H1 (cell line): ENCODE data around the gene CROT. TPM values are rescaled to one million over a fixed set of nuclear protein-coding genes. Genes with fewer than 3 reads are reported as not detected.

Experiments
- CTCF ChIA-PET: fragments of 300-600 bp; sonication (Branson Sonifier 250); formaldehyde crosslinking; loops from one replicate; lab custom pipeline; 2021; ENCODE audit not compliant: partially characterized antibody; lab: Charles Lee
- POLR2A ChIA-PET: fragments of 300-600 bp; sonication (Branson Sonifier 250); formaldehyde crosslinking; loops from one replicate; lab custom pipeline; 2021; ENCODE audit warnings: inconsistent platforms; ENCODE audit not compliant: partially characterized antibody; lab: Charles Lee
- DNase-seq, 2 experiments: peaks; one replicate each; pipeline versions ENCODE4 v3.0.0 to v3.0.0-alpha.2; 2010 to 2022; ENCODE audit warnings: low spot score in 2 of 2, low read depth in 1 of 2, mixed read lengths in 1 of 2
- FAIRE-seq: peaks from 2 replicates; lab custom pipeline; 2011; peaks lifted over from hg19 to GRCh38; lab: Jason Lieb, UNC
- H2AFZ ChIP-seq: 2 replicates; pipeline ENCODE4 v1.8.1; 2012; ENCODE audit warnings: low read length, inconsistent platforms
- H2AK5ac ChIP-seq: 2 replicates; pipeline ENCODE4 v1.6.1; 2013; ENCODE audit warnings: low read depth, low read length
- H2BK120ac ChIP-seq: replicated peaks from 2 replicates; pipeline ENCODE3; 2013; ENCODE audit warnings: low read depth, low read length, inconsistent platforms
- H2BK12ac ChIP-seq: 2 replicates; pipeline ENCODE4 v1.6.1; 2013; ENCODE audit warnings: low read depth, low read length
- H2BK15ac ChIP-seq: 2 replicates; pipeline ENCODE4 v1.6.1; 2013; ENCODE audit warnings: low read length
- H2BK20ac ChIP-seq: 2 replicates; pipeline ENCODE4 v1.6.1; 2013; ENCODE audit warnings: low read length
- H2BK5ac ChIP-seq: 2 replicates; pipeline ENCODE4 v1.6.1; 2013; ENCODE audit warnings: low read depth, low read length
- H3K14ac ChIP-seq: 2 replicates; pipeline ENCODE4 v1.6.1; 2013; ENCODE audit warnings: inconsistent platforms; ENCODE audit not compliant: insufficient read length
- H3K18ac ChIP-seq: 2 replicates; pipeline ENCODE4 v1.6.1; 2013; ENCODE audit warnings: low read length; ENCODE audit errors: extremely low read depth
- H3K23ac ChIP-seq: 2 replicates; pipeline ENCODE4 v1.6.1; 2013; ENCODE audit warnings: inconsistent platforms; ENCODE audit not compliant: insufficient read length
- H3K23me2 ChIP-seq: 2 replicates; pipeline ENCODE4 v1.6.1; 2013; ENCODE audit warnings: low read depth, low read length
- H3K27ac ChIP-seq: 2 replicates; pipeline ENCODE4 v1.6.1; 2011; ENCODE audit warnings: low read depth, low read length, inconsistent platforms
- H3K27me3 ChIP-seq, 4 experiments: replicated peaks in 1 of 4; 1 replicate in 1 of 4; 2 replicates in 3 of 4; pipeline versions ENCODE4 v1.6.1 to v1.8.1; 2011 to 2013; ENCODE audit warnings: low read length in 3 of 4, mild to moderate bottlenecking in 3 of 4, inconsistent platforms in 2 of 4, mixed read lengths in 2 of 4, moderate library complexity in 1 of 4; ENCODE audit not compliant: control insufficient read depth in 3 of 4, insufficient read depth in 3 of 4; ENCODE audit errors: extremely low read depth in 1 of 4
- H3K36me3 ChIP-seq, 4 experiments: 2 replicates each; pipeline versions ENCODE4 v1.6.1 to v1.8.1; 2011 to 2013; ENCODE audit warnings: mild to moderate bottlenecking in 4 of 4, low read length in 3 of 4, moderate library complexity in 2 of 4, control low read depth in 1 of 4, inconsistent platforms in 1 of 4; ENCODE audit not compliant: insufficient read depth in 4 of 4, control insufficient read depth in 2 of 4
- H3K4ac ChIP-seq: replicated peaks from 2 replicates; pipeline ENCODE3; 2013; ENCODE audit warnings: low read length, low read depth, mixed read lengths, inconsistent platforms; ENCODE audit not compliant: insufficient read length
- H3K4me1 ChIP-seq, 4 experiments: replicated peaks in 1 of 4; 1 replicate in 1 of 4; 2 replicates in 3 of 4; pipeline versions ENCODE4 v1.6.1 to v1.8.1; 2011 to 2013; ENCODE audit warnings: low read length in 3 of 4, inconsistent platforms in 2 of 4, mixed read lengths in 1 of 4; ENCODE audit not compliant: insufficient read depth in 4 of 4, control insufficient read depth in 3 of 4
- H3K4me2 ChIP-seq, 2 experiments: 2 replicates each; pipeline versions ENCODE4 v1.6.1 to v1.8.1; 2011 to 2013; ENCODE audit warnings: low read depth in 2 of 2, low read length in 2 of 2, control low read depth in 1 of 2, inconsistent platforms in 1 of 2, mild to moderate bottlenecking in 1 of 2; ENCODE audit not compliant: insufficient read depth in 1 of 2
- H3K4me3 ChIP-seq, 4 experiments: fragments of 200-600, 300-600 bp in 1 of 4; sonication (generic), shearing (Covaris generic), sonication (Bioruptor Twin) in 1 of 4; 2 replicates each; pipeline versions ENCODE4 v1.5.1 to v1.8.1; 2011 to 2016; ENCODE audit warnings: low read length in 4 of 4, low read depth in 3 of 4, control low read depth in 2 of 4, inconsistent platforms in 2 of 4, mild to moderate bottlenecking in 2 of 4, mixed read lengths in 1 of 4, moderate library complexity in 1 of 4; ENCODE audit not compliant: insufficient read depth in 2 of 4; ENCODE audit errors: extremely low read depth in 1 of 4
- H3K56ac ChIP-seq: replicated peaks from 2 replicates; pipeline ENCODE3; 2013; ENCODE audit warnings: low read depth, mild to moderate bottlenecking, mixed read lengths, low read length, inconsistent platforms; ENCODE audit not compliant: insufficient read length
- H3K79me1 ChIP-seq: 2 replicates; pipeline ENCODE4 v1.6.1; 2013; ENCODE audit warnings: low read depth, low read length, control low read depth
- H3K79me2 ChIP-seq, 2 experiments: 2 replicates each; pipeline versions ENCODE4 v1.6.1 to v1.8.1; 2012 to 2013; ENCODE audit warnings: low read length in 2 of 2, mild to moderate bottlenecking in 2 of 2, inconsistent platforms in 1 of 2; ENCODE audit not compliant: insufficient read depth in 2 of 2, control insufficient read depth in 1 of 2
- H3K9ac ChIP-seq, 4 experiments: replicated peaks in 1 of 4; 1 replicate in 1 of 4; 2 replicates in 3 of 4; pipeline versions ENCODE4 v1.6.1 to v1.8.1; 2011 to 2013; ENCODE audit warnings: low read depth in 3 of 4, low read length in 3 of 4, control low read depth in 2 of 4, mild to moderate bottlenecking in 2 of 4, moderate library complexity in 2 of 4, inconsistent platforms in 1 of 4; ENCODE audit errors: extremely low read depth in 1 of 4
- H3K9me3 ChIP-seq, 2 experiments: 2 replicates each; pipeline versions ENCODE4 v1.6.1 to v1.8.1; 2012 to 2013; ENCODE audit warnings: mild to moderate bottlenecking in 2 of 2, moderate library complexity in 2 of 2, control low read depth in 1 of 2, inconsistent platforms in 1 of 2, low read depth in 1 of 2, low read length in 1 of 2, mixed read lengths in 1 of 2; ENCODE audit not compliant: insufficient read depth in 2 of 2
- H4K20me1 ChIP-seq, 2 experiments: replicated peaks in 1 of 2; 2 replicates each; pipeline versions ENCODE3 to v1.8.1; 2011 to 2013; ENCODE audit warnings: inconsistent platforms in 2 of 2, low read length in 2 of 2, mild to moderate bottlenecking in 1 of 2; ENCODE audit not compliant: insufficient read depth in 2 of 2, control insufficient read depth in 1 of 2
- H4K5ac ChIP-seq: 2 replicates; pipeline ENCODE4 v1.6.1; 2013; ENCODE audit warnings: low read length, low read depth, mixed read lengths, inconsistent platforms; ENCODE audit not compliant: insufficient read length
- H4K8ac ChIP-seq: 2 replicates; pipeline ENCODE4 v1.8.0; 2013; ENCODE audit warnings: mild to moderate bottlenecking, moderate library complexity, low read length, inconsistent platforms; ENCODE audit not compliant: insufficient read depth; ENCODE audit errors: extremely low read depth
- H4K91ac ChIP-seq: replicated peaks from 2 replicates; pipeline ENCODE3; 2013; ENCODE audit warnings: low read length, mixed read lengths, inconsistent platforms; ENCODE audit not compliant: insufficient read length
- GABPA ChIP-seq: IDR thresholded peaks from 2 replicates; pipeline ENCODE4 v1.6.1; 2011; ENCODE audit warnings: mild to moderate bottlenecking, low read length, moderate library complexity, borderline replicate concordance; ENCODE audit not compliant: insufficient read depth
- YY1 ChIP-seq: IDR thresholded peaks from 2 replicates; pipeline ENCODE4 v1.6.1; 2011; ENCODE audit warnings: low read depth, mild to moderate bottlenecking, low read length
- WGBS, 2 experiments: shearing (Covaris generic) in 1 of 2; methylation state at CpG; one replicate each; pipeline versions ENCODE4 v1.1.6 to v1.1.7; 2013 to 2015; ENCODE audit warnings: low lambda C conversion rate in 2 of 2, mixed read lengths in 2 of 2, inconsistent platforms in 1 of 2, low coverage in 1 of 2, missing lambda C conversion rate in 1 of 2; ENCODE audit not compliant: insufficient replicate concordance in 2 of 2, insufficient coverage in 1 of 2, insufficient read length in 1 of 2; ENCODE audit errors: extremely low coverage in 1 of 2, missing lambda C conversion rate in 1 of 2; 5-methylcytosine and 5-hydroxymethylcytosine counted together
- polyA plus RNA-seq, 7 experiments: library from polyadenylated mRNA; depleted of rRNA in 3 of 7; stranded (reverse) in 5 of 7; unstranded in 2 of 7; fragments of >200 nt in 5 of 7; fragments of 200-250 nt in 2 of 7; gene quantifications; 1 replicate in 5 of 7; 2 replicates in 1 of 7; 4 replicates in 1 of 7; pipeline versions ENCODE4 v1.2.1 to v1.2.3, GENCODE V29; 2011 to 2013; ENCODE audit warnings: missing spikeins in 2 of 7, mixed read lengths in 2 of 7
- total RNA-seq: library from RNA; stranded (reverse); fragmentation: NEBNext Ultra II Directional; extraction: Animal tissue kit (Norgen Biotek cat#: 25700); gene quantifications from 2 replicates; pipeline ENCODE4 v1.2.1, GENCODE V29; 2021

Gene CROT
- total and polyA plus RNA-seq, 2 of the 8 experiments (the other 6 are each of a cell fraction or from before 2014, with no cell fraction given): 2.2 to 5.6 TPM

GRCh38 chr7:87369216-87369615 lies 23.8 kb downstream of the CROT start:
- H2AFZ ChIP-seq: no peak overlapping the region
- H3K9ac ChIP-seq: no peak overlapping the region
- H4K20me1 ChIP-seq: no peaks in the 10 kb centered on the region
- no peak overlapping the region for H2BK15ac ChIP-seq
- no peaks in the 10 kb centered on the region for H3K79me1 ChIP-seq
- H3K23me2 ChIP-seq: no peaks in the 10 kb centered on the region; the same call in 1 of the 2 replicates
- no peak overlapping the region for H3K23ac ChIP-seq
- POLR2A ChIA-PET: interaction anchor here (0.5 kb wide), 1 partner anchor 8 kb away, joined by 3 read pairs; no protein-coding TSS in a partner anchor
- H2AK5ac ChIP-seq: no peak overlapping the region
- H3K56ac ChIP-seq: no peak overlapping the region
- H3K36me3 ChIP-seq: no peaks in the 10 kb centered on the region; a peak in 1 of 8 replicates
- no peak overlapping the region for H4K8ac ChIP-seq
- DNase-seq (no peak), FAIRE-seq (no peak)
- no peaks in the 10 kb centered on the region for H3K4me1 ChIP-seq
- 95% methylated on average over 4 of the region's 4 CpGs; no CpG with 5 or more reads in 1 of the 2 experiments for WGBS, 2 experiments
- H3K14ac ChIP-seq: no peak overlapping the region
- TF ChIP-seq YY1 (no peak), GABPA (no peak)
- no peaks in the 10 kb centered on the region for H3K9me3 ChIP-seq
- no peak overlapping the region for H2BK20ac ChIP-seq
- H2BK120ac ChIP-seq: no peak overlapping the region
- H2BK12ac ChIP-seq: no peak overlapping the region
- no peak overlapping the region for H4K91ac ChIP-seq
- no peak overlapping the region for H3K4ac ChIP-seq
- CTCF ChIA-PET: no interaction called here
- no peak overlapping the region for H4K5ac ChIP-seq
- no peak overlapping the region for H3K4me3 ChIP-seq
- H3K18ac ChIP-seq: no peak overlapping the region
- no peaks in the 10 kb centered on the region for H3K27me3 ChIP-seq
- H3K79me2 ChIP-seq: no peaks in the 10 kb centered on the region
- H3K4me2 ChIP-seq: no peak overlapping the region
- no peak overlapping the region for H2BK5ac ChIP-seq
- no peak overlapping the region for H3K27ac ChIP-seq
